Measurements from ENCODE around the gene LRP6.

Gene LRP6

DNA sequence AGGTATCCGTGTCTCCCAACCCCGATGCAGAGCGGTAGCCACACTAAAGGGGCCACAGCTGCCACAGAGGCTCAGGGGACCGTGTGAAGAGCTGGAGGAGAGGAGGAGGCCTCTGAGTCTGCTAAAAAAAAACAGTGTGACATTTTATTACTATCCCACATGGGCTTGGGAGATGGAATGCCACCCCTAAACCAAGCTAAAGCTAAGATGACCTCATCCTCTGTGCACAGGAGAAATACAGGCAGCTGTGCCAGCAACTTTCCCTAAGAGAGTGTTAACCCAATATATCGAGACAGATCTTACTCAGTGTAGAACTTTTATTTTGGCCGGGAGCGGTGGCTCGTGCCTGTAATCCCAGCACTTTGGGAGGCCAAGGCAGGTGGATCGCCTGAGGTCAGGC, 178.1 kb downstream of the LRP6 start:
- TF ChIP-seq CTCF (IDR thresholded peaks at IDR 0.05): no peak
- TF ChIP-seq ZFX (IDR thresholded peaks at IDR 0.05; ENCODE audit: borderline replicate concordance): no peak
- no peak overlapping the region for H3K27ac ChIP-seq

GRCh38 chr12:12088147-12088546, 178.7 kb downstream of the LRP6 start:
- TF ChIP-seq CTCF (IDR thresholded peaks at IDR 0.05): no peak
- H3K27ac ChIP-seq: no peak overlapping the region

DNA sequence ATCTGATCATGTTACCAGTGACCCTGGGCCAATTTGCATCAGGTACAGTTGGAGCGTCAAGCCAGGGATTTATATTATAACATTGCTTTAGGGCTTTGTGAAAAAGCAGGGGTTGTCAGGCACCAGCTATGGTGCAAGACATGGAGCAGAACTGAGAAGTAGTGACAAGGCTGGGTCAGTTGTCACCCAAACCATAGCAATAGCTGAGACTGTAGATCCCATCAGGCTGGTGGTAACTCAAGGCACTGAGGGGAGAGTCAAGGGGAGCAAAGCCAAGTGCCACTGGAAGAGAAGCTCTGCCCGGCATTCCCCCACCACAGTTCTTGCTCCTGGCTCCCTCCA, 179.2 kb downstream of the LRP6 start:
- H3K27ac ChIP-seq: no peak overlapping the region

GRCh38 chr12:12086973-12087692, 179.7 kb downstream of the LRP6 start:
- TF ChIP-seq ZFX (IDR thresholded peaks at IDR 0.05; ENCODE audit: borderline replicate concordance) (no peak), CTCF (IDR thresholded peaks at IDR 0.05) (no peak)
- H3K27ac ChIP-seq: no peak overlapping the region

More for the DNA sequence above, 179.2 kb downstream of the LRP6 start:
- no peak for TF ChIP-seq CTCF (IDR thresholded peaks at IDR 0.05)
- no peak for TF ChIP-seq ZFX (IDR thresholded peaks at IDR 0.05; ENCODE audit: borderline replicate concordance)

DNA sequence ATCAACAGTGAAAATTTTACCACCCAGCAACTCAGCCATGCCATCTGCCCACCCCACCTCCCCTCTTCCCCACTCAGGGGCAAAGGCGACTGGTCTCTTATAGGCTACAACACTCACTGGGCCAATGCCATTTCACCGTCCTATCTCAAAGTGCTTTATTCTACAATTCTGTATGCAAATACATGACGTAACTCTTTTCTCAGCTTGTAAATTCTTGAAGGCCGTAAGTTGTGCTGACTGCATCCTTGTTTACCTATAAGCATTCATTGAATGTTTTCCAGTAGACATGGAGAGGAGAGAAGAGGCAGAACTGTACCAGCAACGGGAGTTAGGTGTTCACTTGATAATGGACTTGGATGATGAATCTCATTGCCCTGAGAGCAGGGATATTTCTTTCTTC, 180.5 kb downstream of the LRP6 start:
- H3K27ac ChIP-seq: no peak overlapping the region
- TF ChIP-seq ZFX (IDR thresholded peaks at IDR 0.05; ENCODE audit: borderline replicate concordance): no peak
- no peak for TF ChIP-seq CTCF (IDR thresholded peaks at IDR 0.05)

- no peak overlapping the region for H3K27ac ChIP-seq
- TF ChIP-seq CTCF (IDR thresholded peaks at IDR 0.05): no peak
- TF ChIP-seq ZFX (IDR thresholded peaks at IDR 0.05; ENCODE audit: borderline replicate concordance): no peak
These were observed 183.2 kb downstream of the LRP6 start for GRCh38 chr12:12083688-12084087.

- no peak overlapping the region for H3K27ac ChIP-seq
- TF ChIP-seq CTCF (IDR thresholded peaks at IDR 0.05): peak; percentile 64
- TF ChIP-seq ZFX (IDR thresholded peaks at IDR 0.05; ENCODE audit: borderline replicate concordance): no peak
These were observed 184.9 kb downstream of the LRP6 start for GRCh38 chr12:12081836-12082497.
